ENCODE data around the gene ECSCR. TPM values are rescaled to one million over a fixed set of nuclear protein-coding genes. Genes with fewer than 3 reads are reported as not detected.

The ECSCR gene
- polyA plus RNA-seq, 1 donor from 2014 or later, result not detected

DNA sequence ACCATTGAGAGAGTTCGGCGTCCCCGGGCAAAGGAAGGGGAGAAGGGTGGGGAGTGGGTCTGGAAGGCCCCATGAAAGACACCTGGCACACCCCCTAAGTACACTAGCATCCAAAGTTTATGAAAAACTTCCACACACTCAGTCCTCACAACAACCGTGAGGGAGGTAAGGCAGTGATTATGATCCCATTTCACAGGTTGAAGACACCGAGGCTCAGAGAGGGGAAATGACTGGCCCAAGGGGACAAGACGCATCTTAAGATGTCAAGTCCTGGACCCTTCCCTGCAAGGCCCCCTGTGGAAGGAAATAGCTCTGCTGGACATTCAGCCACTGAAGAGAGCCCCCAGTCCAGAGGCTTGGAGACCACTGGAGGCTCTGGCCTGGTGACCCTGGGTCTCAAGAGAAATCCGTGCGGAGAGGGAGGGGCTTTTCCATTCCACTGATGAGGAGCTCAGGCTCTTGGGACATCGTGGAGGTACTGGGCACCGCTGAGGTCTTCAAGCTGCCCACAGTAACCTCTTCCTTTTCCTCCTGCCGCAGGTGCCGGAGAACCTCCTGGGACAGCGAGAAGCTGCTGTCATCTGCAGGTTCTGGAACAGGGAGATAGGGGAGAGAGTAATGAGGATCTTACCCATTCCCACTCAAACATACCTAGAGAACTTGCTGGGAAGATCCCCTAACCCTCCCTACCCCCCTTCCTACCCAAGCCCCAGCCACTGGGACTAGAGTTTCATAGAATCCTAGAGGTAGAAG lies 13.5 kb upstream of the ECSCR start:
- no peak overlapping the region for H3K27ac ChIP-seq (ENCODE audit: low read length)
- H4K20me1 ChIP-seq (ENCODE audit: insufficient read depth), result no peaks in the 10 kb centered on the region
- H3K4me3 ChIP-seq (ENCODE audit: low read length), result no peak overlapping the region
- TF ChIP-seq, protein P1, sequence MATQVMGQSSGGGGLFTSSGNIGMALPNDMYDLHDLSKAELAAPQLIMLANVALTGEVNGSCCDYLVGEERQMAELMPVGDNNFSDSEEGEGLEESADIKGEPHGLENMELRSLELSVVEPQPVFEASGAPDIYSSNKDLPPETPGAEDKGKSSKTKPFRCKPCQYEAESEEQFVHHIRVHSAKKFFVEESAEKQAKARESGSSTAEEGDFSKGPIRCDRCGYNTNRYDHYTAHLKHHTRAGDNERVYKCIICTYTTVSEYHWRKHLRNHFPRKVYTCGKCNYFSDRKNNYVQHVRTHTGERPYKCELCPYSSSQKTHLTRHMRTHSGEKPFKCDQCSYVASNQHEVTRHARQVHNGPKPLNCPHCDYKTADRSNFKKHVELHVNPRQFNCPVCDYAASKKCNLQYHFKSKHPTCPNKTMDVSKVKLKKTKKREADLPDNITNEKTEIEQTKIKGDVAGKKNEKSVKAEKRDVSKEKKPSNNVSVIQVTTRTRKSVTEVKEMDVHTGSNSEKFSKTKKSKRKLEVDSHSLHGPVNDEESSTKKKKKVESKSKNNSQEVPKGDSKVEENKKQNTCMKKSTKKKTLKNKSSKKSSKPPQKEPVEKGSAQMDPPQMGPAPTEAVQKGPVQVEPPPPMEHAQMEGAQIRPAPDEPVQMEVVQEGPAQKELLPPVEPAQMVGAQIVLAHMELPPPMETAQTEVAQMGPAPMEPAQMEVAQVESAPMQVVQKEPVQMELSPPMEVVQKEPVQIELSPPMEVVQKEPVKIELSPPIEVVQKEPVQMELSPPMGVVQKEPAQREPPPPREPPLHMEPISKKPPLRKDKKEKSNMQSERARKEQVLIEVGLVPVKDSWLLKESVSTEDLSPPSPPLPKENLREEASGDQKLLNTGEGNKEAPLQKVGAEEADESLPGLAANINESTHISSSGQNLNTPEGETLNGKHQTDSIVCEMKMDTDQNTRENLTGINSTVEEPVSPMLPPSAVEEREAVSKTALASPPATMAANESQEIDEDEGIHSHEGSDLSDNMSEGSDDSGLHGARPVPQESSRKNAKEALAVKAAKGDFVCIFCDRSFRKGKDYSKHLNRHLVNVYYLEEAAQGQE (IDR thresholded peaks at IDR 0.05; ENCODE audit: borderline replicate concordance), result no peak
- TF ChIP-seq SMC3 (conservative IDR thresholded peaks at IDR 0.05; ENCODE audit: poor library complexity) (no peak), MXI1 (conservative IDR thresholded peaks at IDR 0.05; ENCODE audit: poor library complexity, severe bottlenecking) (no peak), EP300 (conservative IDR thresholded peaks at IDR 0.05; ENCODE audit: poor library complexity, severe bottlenecking) (no peak), POLR2AphosphoS5 (IDR thresholded peaks at IDR 0.05) (no peak), EZH2 (IDR thresholded peaks at IDR 0.05; ENCODE audit: borderline replicate concordance, insufficient read depth, low read length, poor library complexity, severe bottlenecking) (no peak), TAF1 (IDR thresholded peaks at IDR 0.05; ENCODE audit: low read depth) (no peak), RAD21 (conservative IDR thresholded peaks at IDR 0.05) (no peak)
- TF ChIP-seq, protein P2, sequence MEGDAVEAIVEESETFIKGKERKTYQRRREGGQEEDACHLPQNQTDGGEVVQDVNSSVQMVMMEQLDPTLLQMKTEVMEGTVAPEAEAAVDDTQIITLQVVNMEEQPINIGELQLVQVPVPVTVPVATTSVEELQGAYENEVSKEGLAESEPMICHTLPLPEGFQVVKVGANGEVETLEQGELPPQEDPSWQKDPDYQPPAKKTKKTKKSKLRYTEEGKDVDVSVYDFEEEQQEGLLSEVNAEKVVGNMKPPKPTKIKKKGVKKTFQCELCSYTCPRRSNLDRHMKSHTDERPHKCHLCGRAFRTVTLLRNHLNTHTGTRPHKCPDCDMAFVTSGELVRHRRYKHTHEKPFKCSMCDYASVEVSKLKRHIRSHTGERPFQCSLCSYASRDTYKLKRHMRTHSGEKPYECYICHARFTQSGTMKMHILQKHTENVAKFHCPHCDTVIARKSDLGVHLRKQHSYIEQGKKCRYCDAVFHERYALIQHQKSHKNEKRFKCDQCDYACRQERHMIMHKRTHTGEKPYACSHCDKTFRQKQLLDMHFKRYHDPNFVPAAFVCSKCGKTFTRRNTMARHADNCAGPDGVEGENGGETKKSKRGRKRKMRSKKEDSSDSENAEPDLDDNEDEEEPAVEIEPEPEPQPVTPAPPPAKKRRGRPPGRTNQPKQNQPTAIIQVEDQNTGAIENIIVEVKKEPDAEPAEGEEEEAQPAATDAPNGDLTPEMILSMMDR (IDR thresholded peaks at IDR 0.05; ENCODE audit: poor library complexity, severe bottlenecking), result no peak
- no peaks in the 10 kb centered on the region for H3K36me3 ChIP-seq (ENCODE audit: insufficient read depth, low read length)
- no peaks in the 10 kb centered on the region for H3K9me2 ChIP-seq (ENCODE audit: insufficient read depth, low read length)
- no peak overlapping the region for H3K9ac ChIP-seq (ENCODE audit: low read length)
- no peak overlapping the region for H3K4me2 ChIP-seq (ENCODE audit: low read length)
- H2AFZ ChIP-seq (ENCODE audit: low read depth, low read length), result no peak overlapping the region
- no peaks in the 10 kb centered on the region for H3K27me3 ChIP-seq (ENCODE audit: insufficient read depth, low read depth, low read length)
- H3K79me2 ChIP-seq (replicated peaks; ENCODE audit: insufficient read depth, low read length), result no peaks in the 10 kb centered on the region
- no peaks in the 10 kb centered on the region for H3K9me3 ChIP-seq (ENCODE audit: low read length)
- no peaks in the 10 kb centered on the region for H3F3A ChIP-seq (ENCODE audit: insufficient read depth, low read length, poor library complexity, severe bottlenecking)

DNA sequence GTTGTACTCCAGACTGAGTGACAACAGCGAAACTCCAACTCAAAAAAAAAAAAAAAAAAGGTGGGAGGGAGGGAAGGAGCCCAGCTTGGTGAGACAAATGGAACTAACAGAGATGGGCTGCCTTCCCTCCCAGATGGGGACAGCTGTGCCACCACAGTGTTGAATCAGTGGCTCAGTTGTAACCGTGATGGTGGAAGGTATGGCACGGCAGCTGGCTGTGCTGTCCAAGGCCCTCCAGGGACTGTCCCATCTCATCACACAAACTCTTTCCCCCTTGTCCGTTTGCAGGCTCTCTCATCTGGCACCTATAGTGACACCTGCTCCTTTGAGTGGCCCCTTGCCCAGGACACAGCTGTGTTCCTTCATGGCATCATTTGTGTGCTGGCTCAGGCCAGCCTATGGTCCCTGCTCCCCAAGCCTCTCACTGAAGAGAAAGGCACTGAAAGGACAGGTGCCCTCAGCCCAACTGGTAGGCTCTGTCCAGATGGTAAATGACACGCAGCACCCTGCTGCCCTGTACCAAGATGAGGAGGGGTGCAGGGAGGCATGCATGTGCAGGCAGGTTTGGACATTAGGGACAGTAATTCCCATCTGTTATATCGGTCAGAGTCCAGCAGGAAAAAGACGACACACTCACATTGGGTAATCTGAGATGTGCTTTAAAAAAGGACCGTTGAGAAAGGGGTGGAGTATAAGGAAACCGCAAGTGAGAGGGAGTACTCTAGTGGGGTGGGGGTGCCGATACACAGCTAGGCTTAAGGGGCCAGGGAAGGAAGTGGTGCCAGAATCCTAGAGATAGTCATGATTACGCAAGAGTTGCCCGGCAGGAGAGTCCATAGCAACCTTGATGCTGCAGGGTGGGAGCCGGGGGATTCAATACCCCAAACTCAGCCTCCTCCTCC lies 12.6 kb upstream of the ECSCR start:
- Histone ChIP-seq H3K27me3 (ENCODE audit: insufficient read depth, low read depth, low read length) (no peaks in the 10 kb centered on the region), H3K27ac (ENCODE audit: low read length) (no peak overlapping the region), H3K4me2 (ENCODE audit: low read length) (no peak overlapping the region), H3K4me3 (ENCODE audit: low read length) (no peak overlapping the region), H3K9me3 (ENCODE audit: low read length) (no peaks in the 10 kb centered on the region), H3F3A (ENCODE audit: insufficient read depth, low read length, poor library complexity, severe bottlenecking) (no peaks in the 10 kb centered on the region), H2AFZ (ENCODE audit: low read depth, low read length) (no peak overlapping the region), H3K9me2 (ENCODE audit: insufficient read depth, low read length) (no peaks in the 10 kb centered on the region), H4K20me1 (ENCODE audit: insufficient read depth) (no peaks in the 10 kb centered on the region), H3K79me2 (replicated peaks; ENCODE audit: insufficient read depth, low read length) (no peaks in the 10 kb centered on the region), H3K36me3 (ENCODE audit: insufficient read depth, low read length) (no peaks in the 10 kb centered on the region), H3K9ac (ENCODE audit: low read length) (no peak overlapping the region)
- TF ChIP-seq, protein P2 (IDR thresholded peaks at IDR 0.05; ENCODE audit: poor library complexity, severe bottlenecking), result no peak
- TF ChIP-seq RAD21 (conservative IDR thresholded peaks at IDR 0.05) (no peak), POLR2AphosphoS5 (IDR thresholded peaks at IDR 0.05) (no peak), EP300 (conservative IDR thresholded peaks at IDR 0.05; ENCODE audit: poor library complexity, severe bottlenecking) (no peak)
- TF ChIP-seq, protein P1 (IDR thresholded peaks at IDR 0.05; ENCODE audit: borderline replicate concordance), result no peak

Measured in neural cell (in vitro differentiated cells).